GM12878 (cell line): ENCODE results near the gene CTNNBIP1.

Source experiments
- CTCF ChIP-seq, 3 experiments: IDR thresholded peaks in 2 of 3; conservative IDR thresholded peaks in 1 of 3; 2 replicates each; pipeline ENCODE4 v1.5.1; 2011; ENCODE audit warnings: low read depth in 3 of 3, low read length in 3 of 3, mild to moderate bottlenecking in 3 of 3, control low read depth in 2 of 3, moderate library complexity in 2 of 3, inconsistent platforms in 1 of 3, mixed read lengths in 1 of 3; ENCODE audit not compliant: control insufficient read depth in 2 of 3, insufficient read depth in 1 of 3; ENCODE audit errors: extremely low read depth in 1 of 3
- IRF3 ChIP-seq: fragments of 450-650 bp; IDR thresholded peaks from 2 replicates; pipeline ENCODE4 v1.6.1; 2014; ENCODE audit warnings: mild to moderate bottlenecking
- SMC3 ChIP-seq: IDR thresholded peaks from 2 replicates; pipeline ENCODE4 v1.6.1; 2011; ENCODE audit warnings: low read length, improper control_type of control experiment, borderline replicate concordance
- YY1 ChIP-seq: IDR thresholded peaks from 2 replicates; pipeline ENCODE4 v1.6.1; 2011; ENCODE audit warnings: low read depth, mild to moderate bottlenecking, low read length
- TF ChIP-seq, protein P1 (sequence below): IDR thresholded peaks from 2 replicates; pipeline ENCODE4 v1.6.1; 2011; ENCODE audit warnings: low read depth, low read length, improper control_type of control experiment, borderline replicate concordance

- no peak for TF ChIP-seq SMC3
- TF ChIP-seq, protein P1, sequence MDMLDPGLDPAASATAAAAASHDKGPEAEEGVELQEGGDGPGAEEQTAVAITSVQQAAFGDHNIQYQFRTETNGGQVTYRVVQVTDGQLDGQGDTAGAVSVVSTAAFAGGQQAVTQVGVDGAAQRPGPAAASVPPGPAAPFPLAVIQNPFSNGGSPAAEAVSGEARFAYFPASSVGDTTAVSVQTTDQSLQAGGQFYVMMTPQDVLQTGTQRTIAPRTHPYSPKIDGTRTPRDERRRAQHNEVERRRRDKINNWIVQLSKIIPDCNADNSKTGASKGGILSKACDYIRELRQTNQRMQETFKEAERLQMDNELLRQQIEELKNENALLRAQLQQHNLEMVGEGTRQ, result no peak
- no peak for TF ChIP-seq IRF3
- no peak for TF ChIP-seq CTCF (IDR thresholded peaks at IDR 0.05 in 2 of 3, conservative IDR thresholded peaks at IDR 0.05 in 1 of 3; ENCODE audit: control insufficient read depth in 2 of 3, extremely low read depth in 1 of 3, insufficient read depth in 1 of 3, low read depth in 3 of 3, low read length in 3 of 3)
- no peak for TF ChIP-seq YY1
Observed at GRCh38 chr1:9917901-9918300, 7.8 kb upstream of the CTNNBIP1 start.
